Measurements from ENCODE around the gene LMNA. TPM values are rescaled to one million over a fixed set of nuclear protein-coding genes. Genes with fewer than 3 reads are reported as not detected.

The LMNA gene
- total and polyA plus RNA-seq, 7 donors: 108 to 241 (median 187) TPM

GRCh38 chr1:156082309-156083091, 32.0 kb upstream of the LMNA start, which contains the start of gene MEX3A:
Gene MEX3A (minus strand): TSS chr1:156082465. CDS start chr1:156081998, 467 bp downstream.
- H3K9me3 ChIP-seq: no peaks in the 10 kb centered on the region
- TF ChIP-seq POLR2AphosphoS5 (IDR thresholded peaks at IDR 0.05): peak in 2 of 4 donors; percentile 35 to 43
- TF ChIP-seq EP300 (IDR thresholded peaks at IDR 0.05): no peak
- TF ChIP-seq CTCF (IDR thresholded peaks at IDR 0.05): no peak
- no peak for TF ChIP-seq POLR2A (IDR thresholded peaks at IDR 0.05)
- peak within 1 kb of the TSS; percentile 63 to 98 (median 86) for H3K4me3 ChIP-seq
- no peaks in the 10 kb centered on the region for H3K27me3 ChIP-seq
- no peaks in the 10 kb centered on the region for H3K36me3 ChIP-seq
- H3K4me1 ChIP-seq: peaks cover 0 to 38% (median 25%) of the 10 kb centered on the region in 4 donors
- DNase-seq: peak; percentile 88
- H3K27ac ChIP-seq: peak within 1 kb of the TSS; percentile 68 to 81 (median 74)
- 1% methylated on average over 61 to 62 of the region's 62 CpGs for WGBS, 2 donors
- intact Hi-C loops (cut with DNase I): loop anchor here (2.0 kb wide), 1 partner anchor 28 kb away; the partner anchor contains the start of gene LAMTOR2

GRCh38 chr1:156083800-156084790, 30.4 kb upstream of the LMNA start:
- Histone ChIP-seq H3K4me3 (no peak overlapping the region), H3K4me1 (peaks cover 0 to 38% (median 25%) of the 10 kb centered on the region in 4 donors), H3K9me3 (no peaks in the 10 kb centered on the region), H3K27ac (no peak overlapping the region), H3K36me3 (no peaks in the 10 kb centered on the region), H3K27me3 (no peaks in the 10 kb centered on the region)
- TF ChIP-seq POLR2A (IDR thresholded peaks at IDR 0.05): no peak
- no peak for TF ChIP-seq POLR2AphosphoS5 (IDR thresholded peaks at IDR 0.05)
- DNase-seq: no peak
- 62 to 69% methylated on average over 7 of the region's 7 CpGs for WGBS, 2 donors
- intact Hi-C loops (cut with DNase I): loop anchor here (2.0 kb wide), 1 partner anchor 29 kb away; the partner anchor contains the start of gene LAMTOR2

DNA sequence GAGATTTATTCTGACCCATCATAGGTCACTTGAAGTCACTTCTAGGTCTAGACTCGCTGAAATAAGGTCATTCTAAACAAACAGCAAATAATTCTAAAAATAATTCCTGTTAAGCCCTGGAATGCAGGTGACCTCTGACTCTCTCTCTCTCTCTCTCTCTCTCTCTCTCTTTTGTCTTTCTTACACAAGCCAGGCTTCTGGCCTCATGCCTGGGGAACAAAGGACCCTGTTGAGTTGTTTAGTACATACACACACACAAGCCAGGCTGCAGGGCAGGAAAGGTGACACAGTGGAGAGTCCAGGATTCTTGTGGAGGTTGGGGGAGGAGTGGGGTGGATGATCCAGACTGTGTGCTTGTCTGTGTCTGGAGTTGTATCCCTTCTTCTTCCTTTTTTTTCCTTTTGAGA, 28.3 kb upstream of the LMNA start:
- TF ChIP-seq POLR2A (IDR thresholded peaks at IDR 0.05): no peak
- no peak for TF ChIP-seq POLR2AphosphoS5 (IDR thresholded peaks at IDR 0.05)
- TF ChIP-seq CTCF (IDR thresholded peaks at IDR 0.05): no peak
- no peak for TF ChIP-seq EP300 (IDR thresholded peaks at IDR 0.05)
- Histone ChIP-seq H3K27ac (no peak overlapping the region), H3K4me1 (peaks cover 0 to 38% (median 24%) of the 10 kb centered on the region in 4 donors), H3K36me3 (no peaks in the 10 kb centered on the region), H3K27me3 (no peaks in the 10 kb centered on the region), H3K4me3 (no peak overlapping the region), H3K9me3 (no peaks in the 10 kb centered on the region)
- WGBS, 2 donors: 58 to 71% methylated on average over 1 of the region's 1 CpG
- DNase-seq: no peak
- intact Hi-C loops (cut with DNase I): no loop called here

DNA sequence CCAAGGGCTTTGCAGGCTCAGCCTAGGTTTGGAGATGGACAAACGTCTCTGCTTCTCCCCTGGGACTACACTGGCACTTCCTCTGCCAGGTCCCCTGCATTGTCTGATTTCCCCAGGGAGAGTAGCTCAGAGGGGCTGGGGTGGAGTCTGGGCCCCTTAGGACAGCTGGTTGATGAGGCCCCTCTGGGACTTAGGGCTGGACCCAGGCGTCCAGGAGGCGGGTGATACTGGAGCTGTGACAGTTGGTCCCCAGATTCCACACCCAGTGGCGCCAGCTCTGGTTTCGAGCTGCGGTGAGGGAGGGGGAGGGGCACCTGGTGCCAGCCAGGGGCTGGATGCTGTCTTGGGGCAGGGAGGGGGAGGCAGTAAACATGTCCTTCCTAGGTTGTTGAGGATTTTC, 24.8 kb upstream of the LMNA start:
- Histone ChIP-seq H3K4me1 (peaks cover 0 to 14% (median 5%) of the 10 kb centered on the region in 4 donors), H3K4me3 (no peak overlapping the region), H3K36me3 (no peaks in the 10 kb centered on the region), H3K27ac (no peak overlapping the region), H3K27me3 (no peaks in the 10 kb centered on the region), H3K9me3 (no peaks in the 10 kb centered on the region)
- no peak for DNase-seq
- 65 to 79% methylated on average over 6 of the region's 6 CpGs for WGBS, 2 donors
- TF ChIP-seq EP300 (IDR thresholded peaks at IDR 0.05) (no peak), POLR2A (IDR thresholded peaks at IDR 0.05) (no peak), CTCF (IDR thresholded peaks at IDR 0.05) (no peak), POLR2AphosphoS5 (IDR thresholded peaks at IDR 0.05) (no peak)
- intact Hi-C loops (cut with DNase I): loop anchor here (1.0 kb wide), 1 partner anchor 136 kb away; no protein-coding TSS in a partner anchor

All from sigmoid colon (tissue), 7 donors.